ENCODE results near the gene MUS81.

MUS81 gene

GRCh38 chr11:65873318-65874156 is 13.3 kb downstream of the MUS81 start:
- peak; percentile 100 for DNase-seq

DNA sequence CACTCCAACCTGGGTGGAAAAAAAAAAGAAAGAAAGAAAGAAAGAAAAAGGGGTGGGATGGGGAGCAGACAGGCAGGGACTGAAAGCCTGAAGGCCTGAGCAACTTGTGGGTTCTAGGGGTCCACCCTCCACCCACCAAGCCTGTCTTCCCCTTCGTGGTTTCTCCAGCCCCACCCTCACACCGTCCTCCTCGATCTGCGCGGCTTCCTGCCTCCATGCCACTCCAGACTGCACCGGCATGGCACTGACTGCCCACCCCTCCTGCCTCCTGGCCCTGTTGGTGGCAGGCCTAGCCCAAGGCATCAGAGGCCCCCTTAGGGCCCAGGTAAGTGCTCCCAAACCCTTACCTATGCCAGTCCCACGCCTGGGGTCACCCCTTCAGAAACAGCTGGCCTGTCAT is 19.4 kb downstream of the MUS81 start, which contains the start of gene CTSW:
Gene CTSW (plus strand): TSS at position 221 of the 400 bp plus-strand sequence. CDS start 18 bp downstream, at position 239.
- DNase-seq: peak; percentile 40

GRCh38 chr11:65880027-65880426 is 19.8 kb downstream of the MUS81 start:
- no peak for DNase-seq

GRCh38 chr11:65880844-65881421 is 20.7 kb downstream of the MUS81 start:
- no peak for DNase-seq

DNA sequence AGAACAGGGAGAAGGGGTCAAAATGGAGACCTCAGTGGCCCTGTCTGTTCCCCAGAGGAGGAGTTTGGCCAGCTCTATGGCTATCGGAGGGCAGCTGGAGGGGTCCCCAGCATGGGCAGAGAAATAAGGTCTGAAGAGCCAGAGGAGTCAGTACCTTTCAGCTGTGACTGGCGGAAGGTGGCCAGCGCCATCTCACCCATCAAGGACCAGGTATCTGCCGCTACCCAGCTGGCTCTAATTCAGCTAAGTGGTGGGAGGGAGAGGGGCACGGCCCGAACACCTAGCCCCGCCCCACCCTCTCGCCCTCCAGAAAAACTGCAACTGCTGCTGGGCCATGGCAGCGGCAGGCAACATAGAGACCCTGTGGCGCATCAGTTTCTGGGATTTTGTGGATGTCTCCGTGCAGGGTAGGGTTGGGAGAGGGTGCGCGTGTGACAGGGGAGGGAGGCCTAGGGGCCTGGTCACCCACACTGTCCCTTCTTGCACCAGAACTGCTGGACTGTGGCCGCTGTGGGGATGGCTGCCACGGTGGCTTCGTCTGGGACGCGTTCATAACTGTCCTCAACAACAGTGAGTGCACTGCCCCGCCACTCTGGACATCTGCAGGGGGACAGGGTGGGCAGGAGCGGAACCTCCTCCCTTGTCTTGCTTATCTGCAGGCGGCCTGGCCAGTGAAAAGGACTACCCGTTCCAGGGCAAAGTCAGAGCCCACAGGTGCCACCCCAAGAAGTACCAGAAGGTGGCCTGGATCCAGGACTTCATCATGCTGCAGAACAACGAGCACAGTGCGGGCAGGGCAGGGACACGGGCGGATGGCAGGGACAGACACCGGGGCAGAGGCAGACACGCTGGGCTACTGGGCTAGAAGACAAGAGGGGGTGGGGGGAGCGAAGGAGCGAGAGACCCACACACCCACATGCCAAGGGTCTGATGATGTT is 22.2 kb downstream of the MUS81 start:
- no peak for DNase-seq

DNA sequence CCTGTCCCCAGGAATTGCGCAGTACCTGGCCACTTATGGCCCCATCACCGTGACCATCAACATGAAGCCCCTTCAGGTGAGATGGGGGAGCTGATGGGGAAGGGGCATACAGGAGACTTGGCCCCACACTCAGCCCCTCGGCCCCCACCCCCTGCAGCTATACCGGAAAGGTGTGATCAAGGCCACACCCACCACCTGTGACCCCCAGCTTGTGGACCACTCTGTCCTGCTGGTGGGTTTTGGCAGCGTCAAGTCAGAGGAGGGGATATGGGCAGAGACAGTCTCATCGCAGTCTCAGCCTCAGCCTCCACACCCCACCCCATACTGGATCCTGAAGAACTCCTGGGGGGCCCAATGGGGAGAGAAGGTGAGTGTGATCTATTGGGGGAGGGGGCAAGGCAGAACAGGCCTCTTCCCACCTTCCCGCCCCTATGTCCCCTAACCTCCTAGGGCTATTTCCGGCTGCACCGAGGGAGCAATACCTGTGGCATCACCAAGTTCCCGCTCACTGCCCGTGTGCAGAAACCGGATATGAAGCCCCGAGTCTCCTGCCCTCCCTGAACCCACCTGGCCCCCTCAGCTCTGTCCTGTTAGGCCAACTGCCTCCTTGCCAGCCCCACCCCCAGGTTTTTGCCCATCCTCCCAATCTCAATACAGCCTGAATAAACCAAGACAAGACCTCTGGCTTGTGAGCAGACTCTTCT is 23.0 kb downstream of the MUS81 start:
- no peak for DNase-seq

DNA sequence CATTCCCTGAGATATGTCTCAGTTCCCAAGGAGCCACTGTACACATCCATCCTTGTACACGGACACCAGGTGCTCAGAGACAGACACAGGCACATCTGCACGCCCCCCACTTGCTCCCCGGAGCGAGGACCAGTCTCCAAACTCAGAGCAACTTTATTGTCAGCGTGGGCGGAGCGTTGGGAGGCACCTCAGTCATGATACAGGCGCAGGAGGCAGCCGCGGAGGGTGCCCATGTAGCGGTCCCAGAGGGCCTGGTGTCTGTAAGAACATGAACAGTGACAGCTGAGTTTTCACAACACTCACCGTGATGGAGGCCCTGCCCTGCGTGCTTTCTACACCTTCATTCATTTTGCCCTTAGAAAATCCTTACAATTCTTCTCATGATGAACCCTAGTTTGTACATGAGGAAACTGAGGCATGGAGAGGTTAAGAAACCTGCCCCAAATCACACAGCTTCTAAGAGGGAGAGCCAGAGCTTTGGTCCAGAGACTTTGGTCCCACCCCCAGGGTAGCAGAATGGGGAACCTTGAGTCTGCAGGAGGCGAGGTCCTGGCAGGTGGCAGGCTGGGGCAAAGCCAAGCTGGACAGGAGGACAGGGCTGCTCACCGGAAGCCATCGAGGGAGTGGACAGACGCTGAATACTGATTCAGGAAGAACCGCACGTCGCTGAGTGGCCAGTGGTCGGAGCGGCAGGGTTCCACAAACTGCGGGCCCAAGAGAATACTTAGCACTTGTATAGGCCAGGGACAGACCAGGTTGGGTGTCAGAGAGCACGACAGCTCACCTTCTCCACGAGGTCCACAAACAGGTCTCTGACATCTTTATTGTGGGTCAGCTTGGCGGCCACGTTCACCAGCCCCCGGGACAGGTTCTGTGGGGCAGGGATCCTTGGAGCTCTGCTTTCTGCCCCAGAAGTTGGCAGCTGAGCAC is 23.8 kb downstream of the MUS81 start:
- no peak for DNase-seq

GRCh38 chr11:65884716-65885092 is 24.5 kb downstream of the MUS81 start:
- DNase-seq: peak; percentile 85

DNA sequence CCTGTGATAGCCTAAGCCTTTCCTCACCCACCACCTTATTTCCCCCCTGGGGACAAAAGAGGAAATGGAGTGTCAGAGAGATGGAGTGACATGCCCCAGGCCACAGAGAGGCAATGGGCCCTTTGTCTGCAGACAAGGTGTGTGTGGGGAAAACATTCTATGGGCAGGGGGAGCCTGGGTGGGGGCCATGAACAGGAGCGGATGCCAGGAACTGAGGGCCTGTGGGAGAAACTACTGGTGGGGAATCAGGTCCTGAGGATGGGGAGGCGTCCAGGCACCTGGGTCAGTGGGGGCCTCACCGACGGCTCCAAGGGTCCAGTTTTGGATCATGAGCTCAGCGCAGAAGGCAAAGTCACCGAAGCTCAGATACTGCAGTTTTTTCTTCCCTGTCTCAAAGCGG is 25.0 kb downstream of the MUS81 start:
- no peak for DNase-seq

DNA sequence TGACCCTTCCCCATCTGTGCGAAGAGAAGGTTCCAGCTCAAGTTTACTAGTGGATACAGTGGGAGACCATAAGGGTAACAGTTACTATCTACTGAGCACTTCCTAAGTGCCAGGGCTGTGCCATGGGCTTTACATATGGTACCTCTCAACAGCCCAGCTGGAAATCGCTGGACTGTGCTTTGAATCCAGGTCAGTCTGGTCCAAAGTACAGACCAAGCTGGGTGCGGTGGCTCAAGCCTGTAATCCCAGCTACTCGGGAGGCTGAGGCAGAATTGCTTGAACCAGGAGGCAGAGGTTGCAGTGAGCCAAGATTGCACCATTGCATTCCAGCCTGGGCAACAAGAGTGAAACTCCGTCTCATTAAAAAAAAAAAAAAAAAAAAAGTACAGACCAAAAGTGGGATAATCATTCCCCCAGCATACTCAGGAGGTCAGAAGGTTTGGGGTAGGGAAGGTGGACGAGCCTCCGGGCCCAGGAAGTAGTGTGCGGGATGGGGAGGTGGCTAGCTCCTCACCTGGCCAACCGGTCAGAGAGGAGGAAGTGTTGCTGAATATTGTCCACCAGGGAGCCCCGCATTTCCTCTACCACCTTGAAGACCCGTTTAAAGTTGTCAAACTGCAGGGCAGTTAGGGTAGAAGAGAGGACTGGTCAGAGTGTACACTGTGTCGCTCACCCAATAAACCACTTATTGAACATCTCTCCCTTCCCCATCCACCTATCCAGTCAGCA is 25.7 kb downstream of the MUS81 start:
- no peak for DNase-seq

GRCh38 chr11:65886826-65887722 is 26.8 kb downstream of the MUS81 start:
- no peak for DNase-seq

GRCh38 chr11:65887723-65888162 is 27.5 kb downstream of the MUS81 start:
- DNase-seq: no peak

DNA sequence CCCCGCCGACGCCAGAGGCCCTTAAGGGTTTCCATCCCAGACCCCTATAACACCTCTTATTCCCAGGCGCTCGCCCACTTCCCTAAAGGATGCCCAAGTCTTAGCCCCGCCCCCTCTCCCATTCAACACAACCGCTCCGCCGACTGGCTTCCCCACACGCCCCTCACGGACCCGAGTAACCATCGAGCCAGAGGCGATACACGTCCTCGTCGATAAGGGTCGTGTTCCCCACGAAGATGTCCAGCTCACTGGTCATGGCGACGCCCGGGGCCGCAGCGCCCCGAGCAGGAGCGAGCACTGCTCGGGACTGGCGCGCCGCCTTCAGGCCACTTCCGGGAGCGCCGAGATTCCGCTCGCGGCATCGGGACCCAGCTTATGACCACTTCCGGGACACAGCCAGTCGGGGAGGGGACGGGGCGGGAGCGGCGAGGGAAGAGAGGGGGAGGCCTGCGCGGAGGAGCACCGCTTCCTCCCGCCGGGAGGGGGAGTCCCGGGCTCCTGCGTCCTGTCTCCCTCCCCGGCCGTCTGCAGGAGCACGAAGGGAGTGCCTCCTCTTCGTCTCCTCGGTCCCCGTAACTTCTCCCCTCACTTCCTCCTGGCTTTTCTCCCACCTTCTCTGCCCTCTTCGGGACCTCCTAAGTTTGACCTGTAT is 28.1 kb downstream of the MUS81 start, which contains the start of gene FIBP:
Gene FIBP (minus strand): TSS at position 309 of the 652 bp plus-strand sequence. CDS start 53 bp downstream, at position 256.
- DNase-seq: peak; percentile 94

DNA sequence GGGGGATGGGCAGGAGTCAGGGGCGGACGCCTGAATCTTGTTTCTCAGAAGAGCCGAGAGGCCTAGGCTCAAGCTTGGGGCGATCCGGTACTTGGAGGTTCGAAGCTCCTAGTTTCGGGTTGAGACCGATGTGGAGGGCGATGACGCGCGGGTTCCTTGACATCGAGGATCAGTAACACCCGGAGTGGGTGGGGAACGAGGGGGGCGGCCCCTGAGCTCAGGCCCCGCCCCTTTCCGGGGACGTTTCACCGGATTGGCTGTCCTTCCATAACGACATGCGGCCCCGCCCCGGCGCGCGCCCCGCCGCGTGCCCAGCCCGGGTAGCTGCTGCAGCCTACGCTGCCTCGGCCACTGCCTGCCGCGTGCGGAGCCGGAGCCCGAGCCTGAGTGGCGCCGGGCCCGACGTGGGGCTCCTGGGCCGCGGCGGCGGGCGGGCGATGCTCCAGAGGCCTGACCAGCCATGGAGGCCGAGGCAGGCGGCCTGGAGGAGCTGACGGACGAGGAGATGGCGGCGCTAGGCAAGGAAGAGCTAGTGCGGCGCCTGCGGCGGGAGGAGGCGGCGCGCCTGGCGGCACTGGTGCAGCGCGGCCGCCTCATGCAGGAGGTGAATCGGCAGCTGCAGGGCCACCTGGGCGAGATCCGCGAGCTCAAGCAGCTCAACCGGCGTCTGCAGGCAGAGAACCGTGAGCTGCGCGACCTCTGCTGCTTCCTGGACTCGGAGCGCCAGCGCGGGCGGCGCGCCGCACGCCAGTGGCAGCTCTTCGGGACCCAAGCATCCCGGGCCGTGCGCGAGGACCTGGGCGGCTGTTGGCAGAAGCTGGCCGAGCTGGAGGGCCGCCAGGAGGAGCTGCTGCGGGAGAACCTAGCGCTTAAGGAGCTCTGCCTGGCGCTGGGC is 30.3 kb downstream of the MUS81 start, which contains the start of gene CCDC85B:
Gene CCDC85B (plus strand): TSS at position 350 of the 895 bp plus-strand sequence. CDS start 111 bp downstream, at position 461.
- peak; percentile 99 for DNase-seq

- DNase-seq: peak; percentile 50
Observed at GRCh38 chr11:65891219-65892136, 31.2 kb downstream of the MUS81 start.

DNA sequence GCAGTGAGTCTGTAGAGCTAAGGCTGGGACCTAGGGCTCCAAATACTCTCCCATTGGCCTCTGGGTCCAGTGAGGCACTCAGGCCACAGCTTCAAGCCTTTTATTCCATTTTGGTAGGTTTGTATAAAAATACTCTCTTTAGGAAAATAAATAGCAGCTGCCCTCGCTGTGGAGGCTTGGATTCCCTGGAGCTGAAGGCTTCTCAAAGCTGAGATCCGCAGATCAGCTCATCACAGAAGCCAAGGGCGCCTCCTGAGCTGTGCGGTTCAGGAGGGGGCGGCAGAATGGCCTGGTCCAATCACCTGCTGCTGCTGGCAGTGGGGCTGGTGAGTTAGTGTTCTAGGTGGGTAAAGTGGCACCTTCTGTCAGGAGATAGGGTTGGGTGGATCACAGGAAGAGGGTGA is 31.9 kb downstream of the MUS81 start:
- DNase-seq: peak; percentile 49
